Measurements from ENCODE around the gene GLRA1.

DNA sequence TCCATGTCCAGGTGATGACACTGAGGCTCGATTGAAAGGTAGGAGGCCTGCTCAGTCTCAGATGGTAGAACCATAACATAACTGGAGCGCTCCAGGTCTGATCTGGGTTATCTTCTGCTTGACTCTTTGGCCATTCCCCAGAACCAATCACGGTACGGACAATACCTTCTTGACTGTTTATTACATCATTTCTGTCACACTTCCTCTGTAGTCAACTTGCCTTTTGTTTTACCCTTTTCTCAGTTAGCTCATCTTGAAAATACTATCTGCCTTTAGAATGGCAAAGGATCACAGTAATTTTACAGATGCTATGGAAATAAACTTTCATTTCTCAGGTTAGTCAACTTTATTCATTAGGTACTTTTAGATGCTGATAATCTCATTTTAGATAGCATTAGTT, 22.4 kb downstream of the GLRA1 start:
- TF ChIP-seq GATA2 (IDR thresholded peaks at IDR 0.05; ENCODE audit: low read depth, low read length) (no peak), GATA3 (IDR thresholded peaks at IDR 0.05; ENCODE audit: low read depth, low read length) (no peak)
